BLaER1 treated with 17β-estradiol and CSF1 and Interleukin-3, amounts not matched to agents 10 nM and 100 nM (cell line): ENCODE results near the gene EDAR.

ENCODE experiments used
- H3K27ac ChIP-seq, 11 experiments: shearing (Covaris generic); formaldehyde crosslinking; 2 replicates each; pipeline ENCODE4 v1.8.1; 2022
- H3K27me3 ChIP-seq, 11 experiments: shearing (Covaris generic); formaldehyde crosslinking; 2 replicates each; pipeline ENCODE4 v1.8.1; 2022
- H3K36me3 ChIP-seq, 11 experiments: shearing (Covaris generic); formaldehyde crosslinking; 2 replicates each; pipeline ENCODE4 v1.8.1; 2022
- H3K4me1 ChIP-seq, 10 experiments: shearing (Covaris generic); formaldehyde crosslinking; 2 replicates each; pipeline ENCODE4 v1.8.1; 2022
- H3K4me2 ChIP-seq, 11 experiments: shearing (Covaris generic); formaldehyde crosslinking; 2 replicates each; pipeline ENCODE4 v1.8.1; 2022
- H3K4me3 ChIP-seq, 10 experiments: shearing (Covaris generic); formaldehyde crosslinking; 2 replicates each; pipeline ENCODE4 v1.8.1; 2022
- H3K9ac ChIP-seq, 11 experiments: shearing (Covaris generic); formaldehyde crosslinking; 2 replicates each; pipeline ENCODE4 v1.8.1; 2022
- H3K9me3 ChIP-seq, 11 experiments: shearing (Covaris generic); formaldehyde crosslinking; replicated peaks in 1 of 11; 2 replicates each; pipeline ENCODE4 v1.8.1; 2022
- H4K20me1 ChIP-seq, 11 experiments: shearing (Covaris generic); formaldehyde crosslinking; 2 replicates each; pipeline ENCODE4 v1.8.1; 2022
- Cebpa-rat ChIP-seq, 11 experiments: shearing (Covaris generic); IDR thresholded peaks; 2 replicates each; pipeline ENCODE4 v1.8.1; 2022

EDAR gene

GRCh38 chr2:108921096-108922030 lies 67.7 kb downstream of the EDAR start:
- H3K9me3 ChIP-seq = no peaks in the 10 kb centered on the region

GRCh38 chr2:108920686-108921085 lies 68.3 kb downstream of the EDAR start:
- H3K4me1 ChIP-seq = peaks cover 5 to 47% (median 30%) of the 10 kb centered on the region in 10 experiments; a peak in 18 of 20 replicates
- no peak overlapping the region for H3K9ac ChIP-seq
- no peak for TF ChIP-seq Cebpa-rat (IDR thresholded peaks at IDR 0.05)
- no peak overlapping the region for H3K4me3 ChIP-seq
- 0 out of 22 replicates have a peak, but pooled peaks cover 0 to 3% (median 0%) of the 10 kb centered on the region in 11 experiments for H4K20me1 ChIP-seq
- no peak overlapping the region for H3K4me2 ChIP-seq
- H3K27me3 ChIP-seq = no peaks in the 10 kb centered on the region
- no peaks in the 10 kb centered on the region for H3K9me3 ChIP-seq
- H3K36me3 ChIP-seq = no peaks in the 10 kb centered on the region
- H3K27ac ChIP-seq = no peak overlapping the region

More at GRCh38 chr2:108921096-108922030, 67.7 kb downstream of the EDAR start:
- Histone ChIP-seq H3K9ac (no peak overlapping the region), H3K4me1 (peaks cover 5 to 42% (median 23%) of the 10 kb centered on the region in 10 experiments; a peak in 18 of 20 replicates), H4K20me1 (0 out of 22 replicates have a peak, but pooled peaks cover 0 to 3% (median 0%) of the 10 kb centered on the region in 11 experiments), H3K36me3 (no peaks in the 10 kb centered on the region), H3K4me3 (no peak overlapping the region), H3K27ac (no peak overlapping the region), H3K27me3 (no peaks in the 10 kb centered on the region), H3K4me2 (no peak overlapping the region)
- no peak for TF ChIP-seq Cebpa-rat (IDR thresholded peaks at IDR 0.05)

GRCh38 chr2:108919571-108920373 lies 69.2 kb downstream of the EDAR start:
- H3K4me2 ChIP-seq = no peak overlapping the region
- no peaks in the 10 kb centered on the region for H3K9me3 ChIP-seq
- no peak overlapping the region for H3K9ac ChIP-seq
- no peak overlapping the region for H3K4me3 ChIP-seq
- no peaks in the 10 kb centered on the region for H3K36me3 ChIP-seq
- no peak for TF ChIP-seq Cebpa-rat (IDR thresholded peaks at IDR 0.05)
- no peaks in the 10 kb centered on the region for H3K27me3 ChIP-seq
- H3K27ac ChIP-seq = no peak overlapping the region
- 0 out of 22 replicates have a peak, but pooled peaks cover 0 to 3% (median 0%) of the 10 kb centered on the region in 11 experiments for H4K20me1 ChIP-seq
- H3K4me1 ChIP-seq = peaks cover 5 to 54% (median 35%) of the 10 kb centered on the region in 10 experiments; a peak in 18 of 20 replicates

GRCh38 chr2:108918941-108919341 lies 70.1 kb downstream of the EDAR start:
- Histone ChIP-seq H3K36me3 (no peaks in the 10 kb centered on the region), H3K9me3 (no peaks in the 10 kb centered on the region), H3K4me2 (peak overlapping the region in 6 of 11 experiments; percentile 26 to 75 (median 51); a peak in 10 of 22 replicates), H3K27me3 (no peaks in the 10 kb centered on the region), H3K4me3 (no peak overlapping the region), H3K27ac (no peak overlapping the region), H3K9ac (no peak overlapping the region), H3K4me1 (peaks cover 5 to 53% (median 35%) of the 10 kb centered on the region in 10 experiments; a peak in 18 of 20 replicates), H4K20me1 (0 out of 22 replicates have a peak, but pooled peaks cover 0 to 3% (median 0%) of the 10 kb centered on the region in 11 experiments)
- TF ChIP-seq Cebpa-rat (IDR thresholded peaks at IDR 0.05) = no peak

GRCh38 chr2:108918156-108918874 lies 70.7 kb downstream of the EDAR start:
- Histone ChIP-seq H3K9me3 (no peaks in the 10 kb centered on the region), H3K4me2 (peak overlapping the region in 6 of 11 experiments; percentile 26 to 75 (median 51); a peak in 9 of 22 replicates), H3K4me3 (no peak overlapping the region), H3K27ac (no peak overlapping the region), H3K4me1 (peaks cover 5 to 47% (median 35%) of the 10 kb centered on the region in 10 experiments; a peak in 18 of 20 replicates), H3K9ac (no peak overlapping the region), H4K20me1 (0 out of 22 replicates have a peak, but pooled peaks cover 0 to 3% (median 0%) of the 10 kb centered on the region in 11 experiments), H3K27me3 (no peaks in the 10 kb centered on the region), H3K36me3 (no peaks in the 10 kb centered on the region)
- TF ChIP-seq Cebpa-rat (IDR thresholded peaks at IDR 0.05) = no peak

GRCh38 chr2:108917526-108917925 lies 71.5 kb downstream of the EDAR start:
- TF ChIP-seq Cebpa-rat (IDR thresholded peaks at IDR 0.05) = no peak
- Histone ChIP-seq H3K36me3 (no peaks in the 10 kb centered on the region), H3K27ac (peak overlapping the region in 1 of 11 experiments; percentile 49; a peak in 1 of 22 replicates), H3K9ac (no peak overlapping the region), H3K4me2 (peak overlapping the region in 7 of 11 experiments; percentile 41 to 81 (median 75); a peak in 12 of 22 replicates), H3K4me1 (peaks cover 5 to 46% (median 35%) of the 10 kb centered on the region in 10 experiments; a peak in 18 of 20 replicates), H3K9me3 (no peaks in the 10 kb centered on the region), H3K27me3 (no peaks in the 10 kb centered on the region), H3K4me3 (no peak overlapping the region), H4K20me1 (0 out of 22 replicates have a peak, but pooled peaks cover 0 to 3% (median 0%) of the 10 kb centered on the region in 11 experiments)

- H3K9ac ChIP-seq = peak overlapping the region in 2 of 11 experiments; percentile 4 to 31; a peak in 2 of 22 replicates
- peak overlapping the region in 1 of 10 experiments; percentile 7; a peak in 1 of 20 replicates for H3K4me3 ChIP-seq
- H3K36me3 ChIP-seq = no peaks in the 10 kb centered on the region
- peak overlapping the region; percentile 7 to 81 (median 74); a peak in 20 of 22 replicates for H3K4me2 ChIP-seq
- H3K27ac ChIP-seq = peak overlapping the region in 4 of 11 experiments; percentile 32 to 60 (median 50); a peak in 7 of 22 replicates
- TF ChIP-seq Cebpa-rat (IDR thresholded peaks at IDR 0.05) = no peak
- no peaks in the 10 kb centered on the region for H3K27me3 ChIP-seq
- no peaks in the 10 kb centered on the region for H3K9me3 ChIP-seq
- H4K20me1 ChIP-seq = 0 out of 22 replicates have a peak, but pooled peaks cover 0 to 3% (median 0%) of the 10 kb centered on the region in 11 experiments
- peaks cover 5 to 46% (median 35%) of the 10 kb centered on the region in 10 experiments; a peak in 18 of 20 replicates for H3K4me1 ChIP-seq
Measured at GRCh38 chr2:108916796-108917421, 72.1 kb downstream of the EDAR start.
